Colonic mucosa (tissue), 4 donors: Measurements from ENCODE around the gene SPATS2L. TPM values are rescaled to one million over a fixed set of nuclear protein-coding genes. Genes with fewer than 3 reads are reported as not detected.

Source experiments
- DNase-seq: peaks from one replicate; pipeline ENCODE4 v3.0.0-alpha.2; 2020
- H3K27ac ChIP-seq: fragments of 200-600 bp; one replicate; pipeline ENCODE4 v1.8.0; 2021
- H3K27me3 ChIP-seq: fragments of 200-600 bp; one replicate; pipeline ENCODE4 v1.8.0; 2021
- H3K36me3 ChIP-seq: fragments of 200-600 bp; one replicate; pipeline ENCODE4 v1.8.0; 2021
- H3K4me1 ChIP-seq: fragments of 200-600 bp; one replicate; pipeline ENCODE4 v1.8.0; 2021; ENCODE audit warnings: mild to moderate bottlenecking
- H3K4me3 ChIP-seq: fragments of 200-600 bp; one replicate; pipeline ENCODE4 v1.8.0; 2021
- H3K9ac ChIP-seq, 2 donors: one replicate each; pipeline ENCODE4 v1.7.0; 2013; ENCODE audit warnings: control low read depth in 2 of 2, low read depth in 2 of 2, low read length in 2 of 2
- H3K9me3 ChIP-seq: fragments of 200-600 bp; one replicate; pipeline ENCODE4 v1.8.0; 2021
- CTCF ChIP-seq: fragments of 200-600 bp; IDR thresholded peaks from one replicate; pipeline ENCODE4 v1.8.0; 2022; ENCODE audit warnings: antibody characterized with exemption, mild to moderate bottlenecking
- intact Hi-C: fragments of 100-400 bp; cut with DNase I; formaldehyde crosslinking; loops from one replicate; pipeline ENCODE4 v1.14.1; 2022
- total RNA-seq, 2 donors: library from RNA; stranded (reverse); fragmentation: NEBNext Ultra II Directional in 1 of 2; extraction: Animal tissue kit (Norgen Biotek cat#: 25700) in 1 of 2; gene quantifications; one replicate each; pipeline ENCODE4 v1.2.1, GENCODE V29; 2021
- donor health status: healthy.
- donor health status: DM: no; HTN: no; CAD: no.
- donor health status: DM: no; HTN: no; CAD: no.

The SPATS2L gene
- total RNA-seq, 2 donors from 2014 or later = 151 to 187 TPM

GRCh38 chr2:200449149-200449548, 142.7 kb downstream of the SPATS2L start:
- Histone ChIP-seq H3K27ac (no peak overlapping the region), H3K9ac (no peak overlapping the region), H3K4me3 (no peak overlapping the region), H3K36me3 (no peaks in the 10 kb centered on the region), H3K9me3 (no peaks in the 10 kb centered on the region), H3K27me3 (no peaks in the 10 kb centered on the region), H3K4me1 (no peaks in the 10 kb centered on the region)
- no peak for DNase-seq
- intact Hi-C loops = no loop called here
- TF ChIP-seq CTCF = no peak

DNA sequence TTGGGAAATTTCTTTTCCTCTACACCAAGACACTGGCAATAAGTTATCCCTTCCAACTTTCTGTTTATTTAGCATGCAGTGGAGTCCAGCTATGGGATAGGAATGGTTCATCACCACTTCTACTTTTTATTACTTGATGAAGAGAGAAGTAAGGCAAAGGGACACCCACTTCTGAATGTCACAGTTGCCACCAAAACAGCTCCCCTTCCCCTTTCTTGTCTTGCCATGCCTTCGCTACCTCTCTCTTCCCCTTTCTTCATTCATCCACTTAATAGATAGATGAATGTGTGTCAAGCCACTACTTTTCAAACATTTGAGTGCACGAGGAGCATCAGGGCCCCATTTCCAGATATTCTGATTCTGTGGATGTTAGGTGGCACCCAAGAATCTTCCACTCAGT, 143.8 kb downstream of the SPATS2L start:
- no peaks in the 10 kb centered on the region for H3K9me3 ChIP-seq
- no peaks in the 10 kb centered on the region for H3K27me3 ChIP-seq
- no peak overlapping the region for H3K27ac ChIP-seq
- H3K36me3 ChIP-seq = no peaks in the 10 kb centered on the region
- H3K4me3 ChIP-seq = no peak overlapping the region
- no peak overlapping the region for H3K9ac ChIP-seq
- H3K4me1 ChIP-seq = no peaks in the 10 kb centered on the region
- intact Hi-C loops = no loop called here
- TF ChIP-seq CTCF = no peak
- no peak for DNase-seq

DNA sequence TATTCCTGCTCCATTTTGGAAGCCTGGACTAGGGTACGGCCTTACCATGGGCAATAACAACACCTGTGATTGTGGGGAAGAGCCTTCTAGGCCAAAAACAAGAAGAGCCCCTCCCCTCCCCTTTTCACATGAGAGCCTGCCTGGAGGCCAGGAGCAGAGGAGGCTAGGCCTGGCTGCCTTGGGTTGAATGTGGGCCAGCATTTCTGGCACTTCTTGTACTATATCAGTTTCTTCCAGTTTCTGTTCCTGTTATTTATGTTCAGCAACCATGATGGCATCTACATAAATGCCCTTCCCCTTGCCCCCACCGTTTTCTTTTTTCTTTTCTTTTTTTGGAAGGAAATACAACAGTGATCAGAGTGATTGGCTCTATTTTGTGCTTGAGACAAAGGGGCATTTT, 145.0 kb downstream of the SPATS2L start:
- Histone ChIP-seq H3K9me3 (no peaks in the 10 kb centered on the region), H3K27me3 (no peaks in the 10 kb centered on the region), H3K9ac (no peak overlapping the region), H3K4me3 (no peak overlapping the region), H3K4me1 (no peaks in the 10 kb centered on the region), H3K27ac (no peak overlapping the region), H3K36me3 (no peaks in the 10 kb centered on the region)
- intact Hi-C loops = no loop called here
- no peak for TF ChIP-seq CTCF
- no peak for DNase-seq

DNA sequence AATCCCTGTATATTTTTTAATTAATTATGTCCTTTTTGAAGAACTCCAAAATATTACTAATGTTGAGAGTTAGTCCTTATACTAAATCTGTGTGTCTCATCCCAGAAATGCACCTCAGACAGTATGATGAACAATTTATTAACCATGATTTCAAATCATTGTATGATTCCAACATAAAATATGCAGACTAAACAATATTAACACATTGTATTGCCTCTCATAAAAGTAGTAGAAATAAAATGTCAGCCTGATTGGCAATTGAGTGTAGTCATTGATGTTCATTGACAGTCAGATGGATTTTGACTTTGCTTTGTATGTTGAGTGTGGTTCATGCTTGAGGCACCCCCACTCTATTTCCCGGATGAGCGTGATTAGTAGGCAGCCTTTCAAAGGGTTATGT, 145.9 kb downstream of the SPATS2L start:
- no peak overlapping the region for H3K9ac ChIP-seq
- H3K36me3 ChIP-seq = no peaks in the 10 kb centered on the region
- H3K9me3 ChIP-seq = no peaks in the 10 kb centered on the region
- H3K4me3 ChIP-seq = no peak overlapping the region
- H3K4me1 ChIP-seq = no peaks in the 10 kb centered on the region
- H3K27ac ChIP-seq = no peak overlapping the region
- no peaks in the 10 kb centered on the region for H3K27me3 ChIP-seq
- intact Hi-C loops = no loop called here
- no peak for DNase-seq
- no peak for TF ChIP-seq CTCF

DNA sequence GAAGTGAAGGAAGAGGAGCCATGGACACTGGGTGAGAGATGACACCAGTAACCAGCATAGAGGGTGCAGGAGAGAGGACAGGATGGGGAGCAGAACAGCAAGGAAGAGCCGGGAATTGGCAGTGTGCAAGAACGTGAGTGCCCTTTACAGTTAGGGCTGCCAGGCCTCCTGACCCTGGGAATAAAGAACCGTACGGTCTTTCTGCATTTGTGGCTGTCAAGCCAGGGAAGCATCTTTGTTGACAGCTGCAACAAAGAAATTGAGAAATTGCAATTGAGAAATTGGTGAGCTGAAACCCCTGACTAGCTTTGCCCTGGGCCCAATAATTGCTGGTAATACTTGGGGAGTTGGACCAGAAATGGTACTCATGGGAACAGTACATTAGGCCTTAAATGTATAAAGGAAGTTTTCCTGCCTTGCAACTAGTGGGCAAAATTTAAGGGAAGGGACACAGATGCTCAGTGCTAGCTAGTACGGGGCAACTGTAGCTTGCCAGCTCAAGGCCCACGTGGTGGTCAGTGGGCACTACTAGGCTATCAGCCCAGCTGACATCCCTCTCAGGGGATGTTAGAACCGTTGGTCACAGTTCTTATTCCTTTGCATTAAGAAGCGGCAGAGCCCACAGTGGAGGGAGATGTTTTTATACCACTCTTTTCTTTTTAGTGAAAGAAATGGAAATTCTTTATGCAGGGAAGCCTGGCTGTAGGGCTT, 146.8 kb downstream of the SPATS2L start:
- Histone ChIP-seq H3K9ac (no peak overlapping the region), H3K9me3 (no peaks in the 10 kb centered on the region), H3K27me3 (no peaks in the 10 kb centered on the region), H3K27ac (no peak overlapping the region), H3K4me3 (no peak overlapping the region), H3K36me3 (no peaks in the 10 kb centered on the region), H3K4me1 (no peaks in the 10 kb centered on the region)
- intact Hi-C loops = no loop called here
- TF ChIP-seq CTCF = no peak
- no peak for DNase-seq
